ENCODE measurements around the gene S100A9.

S100A9 gene

DNA sequence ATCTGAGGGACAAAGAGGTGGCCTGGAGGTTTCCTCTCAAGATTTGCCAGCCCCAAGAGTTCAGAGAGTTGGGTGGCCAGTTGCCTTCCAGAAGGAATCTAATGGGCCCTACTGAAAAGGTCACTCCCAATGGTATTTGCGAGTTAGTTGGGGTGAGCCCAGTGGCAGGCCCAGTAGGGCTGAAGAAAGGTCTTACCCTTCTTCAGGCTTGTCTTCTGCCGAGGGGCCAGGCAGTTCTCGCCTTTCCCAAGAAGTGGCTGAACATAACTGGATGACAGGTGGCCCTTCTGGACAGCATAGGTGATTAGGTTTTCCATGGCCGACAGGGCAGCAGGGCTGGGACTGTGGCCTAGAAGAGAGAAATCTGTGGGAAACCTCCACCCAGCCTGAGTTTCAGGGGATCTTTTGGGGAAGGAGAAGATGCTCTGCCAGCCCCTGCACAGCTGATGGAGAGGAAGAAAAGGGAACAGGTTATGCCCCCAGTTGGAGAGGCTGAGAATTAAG, 16.2 kb upstream of the S100A9 start:
- no peaks in the 10 kb centered on the region for H4K20me1 ChIP-seq (ENCODE audit: control insufficient read depth, insufficient read depth, low read depth, low read length)
- H3F3A ChIP-seq (ENCODE audit: control insufficient read depth, insufficient read depth) = no peaks in the 10 kb centered on the region
- no peaks in the 10 kb centered on the region for H3K9me3 ChIP-seq (ENCODE audit: control insufficient read depth, insufficient read depth, low read length)
- no peaks in the 10 kb centered on the region for H3K36me3 ChIP-seq (ENCODE audit: control insufficient read depth, low read length)
- no peaks in the 10 kb centered on the region for H3K79me2 ChIP-seq (ENCODE audit: control insufficient read depth, low read length)
- H3K27ac ChIP-seq (ENCODE audit: low read depth, low read length) = no peak overlapping the region
- TF ChIP-seq, protein P1, sequence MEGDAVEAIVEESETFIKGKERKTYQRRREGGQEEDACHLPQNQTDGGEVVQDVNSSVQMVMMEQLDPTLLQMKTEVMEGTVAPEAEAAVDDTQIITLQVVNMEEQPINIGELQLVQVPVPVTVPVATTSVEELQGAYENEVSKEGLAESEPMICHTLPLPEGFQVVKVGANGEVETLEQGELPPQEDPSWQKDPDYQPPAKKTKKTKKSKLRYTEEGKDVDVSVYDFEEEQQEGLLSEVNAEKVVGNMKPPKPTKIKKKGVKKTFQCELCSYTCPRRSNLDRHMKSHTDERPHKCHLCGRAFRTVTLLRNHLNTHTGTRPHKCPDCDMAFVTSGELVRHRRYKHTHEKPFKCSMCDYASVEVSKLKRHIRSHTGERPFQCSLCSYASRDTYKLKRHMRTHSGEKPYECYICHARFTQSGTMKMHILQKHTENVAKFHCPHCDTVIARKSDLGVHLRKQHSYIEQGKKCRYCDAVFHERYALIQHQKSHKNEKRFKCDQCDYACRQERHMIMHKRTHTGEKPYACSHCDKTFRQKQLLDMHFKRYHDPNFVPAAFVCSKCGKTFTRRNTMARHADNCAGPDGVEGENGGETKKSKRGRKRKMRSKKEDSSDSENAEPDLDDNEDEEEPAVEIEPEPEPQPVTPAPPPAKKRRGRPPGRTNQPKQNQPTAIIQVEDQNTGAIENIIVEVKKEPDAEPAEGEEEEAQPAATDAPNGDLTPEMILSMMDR (IDR thresholded peaks at IDR 0.05; ENCODE audit: low read depth, low read length, poor library complexity, severe bottlenecking) = no peak
- no peak for TF ChIP-seq EZH2phosphoT487 (IDR thresholded peaks at IDR 0.05; ENCODE audit: borderline replicate concordance, low read length)
- H3K27me3 ChIP-seq (ENCODE audit: control insufficient read depth, low read length) = peaks cover 15% of the 10 kb centered on the region
- no peak overlapping the region for H3K4me2 ChIP-seq (ENCODE audit: low read length)
- no peak overlapping the region for H3K4me3 ChIP-seq (ENCODE audit: low read length)
- no peaks in the 10 kb centered on the region for H3K9me2 ChIP-seq (replicated peaks; ENCODE audit: control insufficient read depth, low read length)
- no peaks in the 10 kb centered on the region for H3K4me1 ChIP-seq (ENCODE audit: control insufficient read depth, low read length)

DNA sequence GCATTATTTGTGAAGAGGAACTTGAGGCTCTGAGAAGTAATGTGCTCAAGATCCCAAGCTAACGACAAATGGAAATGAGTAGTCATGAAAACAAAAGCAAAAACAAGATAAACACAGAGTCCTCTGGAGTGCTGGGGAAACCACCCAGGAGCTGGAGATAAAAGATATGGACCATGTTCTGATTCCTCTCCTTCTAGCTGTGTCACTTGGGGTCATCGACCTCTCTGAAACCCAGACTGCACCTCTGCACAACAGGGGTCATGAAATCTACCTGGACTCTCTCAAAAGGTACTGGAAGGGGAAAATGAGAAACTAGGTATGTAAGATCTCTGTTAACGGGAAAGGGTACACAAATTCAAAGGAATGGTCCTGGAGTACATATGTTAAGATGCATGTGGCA, 15.5 kb upstream of the S100A9 start:
- no peaks in the 10 kb centered on the region for H4K20me1 ChIP-seq (ENCODE audit: control insufficient read depth, insufficient read depth, low read depth, low read length)
- H3K4me1 ChIP-seq (ENCODE audit: control insufficient read depth, low read length) = no peaks in the 10 kb centered on the region
- TF ChIP-seq, protein P1 (IDR thresholded peaks at IDR 0.05; ENCODE audit: low read depth, low read length, poor library complexity, severe bottlenecking) = no peak
- no peak for TF ChIP-seq EZH2phosphoT487 (IDR thresholded peaks at IDR 0.05; ENCODE audit: borderline replicate concordance, low read length)
- no peaks in the 10 kb centered on the region for H3K9me3 ChIP-seq (ENCODE audit: control insufficient read depth, insufficient read depth, low read length)
- H3K4me3 ChIP-seq (ENCODE audit: low read length) = no peak overlapping the region
- no peaks in the 10 kb centered on the region for H3K36me3 ChIP-seq (ENCODE audit: control insufficient read depth, low read length)
- H3K79me2 ChIP-seq (ENCODE audit: control insufficient read depth, low read length) = no peaks in the 10 kb centered on the region
- H3K27ac ChIP-seq (ENCODE audit: low read depth, low read length) = no peak overlapping the region
- H3F3A ChIP-seq (ENCODE audit: control insufficient read depth, insufficient read depth) = no peaks in the 10 kb centered on the region
- H3K9me2 ChIP-seq (replicated peaks; ENCODE audit: control insufficient read depth, low read length) = no peaks in the 10 kb centered on the region
- peaks cover 16% of the 10 kb centered on the region for H3K27me3 ChIP-seq (ENCODE audit: control insufficient read depth, low read length)
- H3K4me2 ChIP-seq (ENCODE audit: low read length) = no peak overlapping the region

DNA sequence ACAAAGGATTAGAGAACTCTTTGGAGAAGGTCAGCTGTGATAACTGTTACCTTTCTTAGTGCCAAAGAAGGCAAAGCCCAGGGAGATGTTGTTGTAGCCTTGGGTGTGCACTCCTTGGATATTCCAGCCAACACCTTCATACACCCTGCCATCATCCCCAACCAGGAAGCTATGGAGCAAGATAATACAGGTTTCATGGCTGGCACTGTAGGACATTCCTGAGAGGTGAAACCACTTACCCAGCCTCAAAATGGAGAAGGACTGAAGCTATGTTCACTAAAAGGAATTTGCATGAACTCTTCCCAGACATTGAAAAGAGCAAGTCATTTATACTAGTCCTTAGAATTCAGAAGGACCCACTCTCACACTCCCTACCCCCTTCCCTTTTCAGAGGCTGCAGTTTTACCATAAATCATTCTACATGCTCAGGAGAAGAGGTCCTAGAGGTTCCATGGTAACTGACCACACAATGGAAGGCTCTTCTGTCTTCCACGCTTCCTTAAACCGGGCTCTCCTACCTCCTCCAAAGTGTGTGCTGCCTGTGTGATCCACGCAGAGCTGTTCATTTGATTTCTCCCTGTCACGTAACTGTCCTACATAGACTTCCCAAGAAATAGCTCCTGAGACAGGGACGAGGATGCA, 14.5 kb upstream of the S100A9 start:
- Histone ChIP-seq H3K27ac (ENCODE audit: low read depth, low read length) (no peak overlapping the region), H3K9me3 (ENCODE audit: control insufficient read depth, insufficient read depth, low read length) (no peaks in the 10 kb centered on the region), H3F3A (ENCODE audit: control insufficient read depth, insufficient read depth) (no peaks in the 10 kb centered on the region), H3K36me3 (ENCODE audit: control insufficient read depth, low read length) (no peaks in the 10 kb centered on the region), H3K4me2 (ENCODE audit: low read length) (no peak overlapping the region), H3K4me3 (ENCODE audit: low read length) (no peak overlapping the region), H3K27me3 (ENCODE audit: control insufficient read depth, low read length) (peaks cover 16% of the 10 kb centered on the region), H3K4me1 (ENCODE audit: control insufficient read depth, low read length) (no peaks in the 10 kb centered on the region), H3K79me2 (ENCODE audit: control insufficient read depth, low read length) (no peaks in the 10 kb centered on the region), H4K20me1 (ENCODE audit: control insufficient read depth, insufficient read depth, low read depth, low read length) (no peaks in the 10 kb centered on the region), H3K9me2 (replicated peaks; ENCODE audit: control insufficient read depth, low read length) (no peaks in the 10 kb centered on the region)
- TF ChIP-seq EZH2phosphoT487 (IDR thresholded peaks at IDR 0.05; ENCODE audit: borderline replicate concordance, low read length) = no peak
- TF ChIP-seq, protein P1 (IDR thresholded peaks at IDR 0.05; ENCODE audit: low read depth, low read length, poor library complexity, severe bottlenecking) = no peak

Measured in DOHH2 (cell line).